ENCODE measurements around the gene RNF125. TPM values are rescaled to one million over a fixed set of nuclear protein-coding genes. Genes with fewer than 3 reads are reported as not detected.
A peak's percentile ranks its signal among the peaks of the same experiment; 100 is the strongest.

Gene RNF125
- total and polyA plus RNA-seq, 10 donors, result 1.8 to 12.9 (median 9.1) TPM

GRCh38 chr18:32095900-32096229 lies 77.2 kb downstream of the RNF125 start:
- TF ChIP-seq POLR2AphosphoS5 (IDR thresholded peaks at IDR 0.05) (no peak), POLR2A (IDR thresholded peaks at IDR 0.05) (no peak), CTCF (IDR thresholded peaks at IDR 0.05 in 8 of 11, conservative IDR thresholded peaks at IDR 0.05 in 3 of 11) (no peak)
- 63 to 81% (median 70%) methylated on average over 4 of the region's 4 CpGs for WGBS, 5 donors
- H3K27me3 ChIP-seq (replicated peaks in 1 of 7), result no peaks in the 10 kb centered on the region
- DNase-seq, result no peak
- H3K4me1 ChIP-seq, result peaks cover 31 to 85% (median 74%) of the 10 kb centered on the region in 6 donors
- no peaks in the 10 kb centered on the region for H3K9me3 ChIP-seq
- H3K36me3 ChIP-seq, result peaks cover 0 to 52% (median 8%) of the 10 kb centered on the region in 6 donors
- H3K4me3 ChIP-seq, result no peak overlapping the region
- H3K27ac ChIP-seq, result peak overlapping the region in 2 of 8 donors; percentile 22 to 34
- intact Hi-C loops (cut with DNase I; ENCODE audit: low total_unique reads), result no loop called here

DNA sequence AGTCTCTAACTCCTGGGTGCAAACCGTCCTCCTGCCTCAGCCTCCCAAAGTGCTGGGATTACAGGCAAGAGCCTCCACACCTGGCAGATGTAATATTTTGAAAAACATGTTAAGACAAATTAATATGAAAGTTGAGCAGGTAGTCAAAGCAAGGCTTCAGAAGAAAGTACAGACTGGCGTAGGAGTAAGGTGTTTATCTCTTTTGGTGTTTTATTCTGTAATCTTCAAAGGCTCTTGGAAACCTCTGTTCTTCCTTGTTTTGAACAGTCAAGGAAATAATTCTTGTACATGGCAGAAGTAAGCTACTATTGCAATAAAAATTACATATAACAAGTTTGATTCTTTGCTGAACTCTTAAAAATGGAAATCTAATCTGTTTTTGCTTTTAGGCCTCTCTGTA lies 78.3 kb downstream of the RNF125 start:
- Histone ChIP-seq H3K27ac (peak overlapping the region in 3 of 8 donors; percentile 22 to 37 (median 34)), H3K9me3 (no peaks in the 10 kb centered on the region), H3K4me3 (no peak overlapping the region), H3K36me3 (peaks cover 0 to 56% (median 8%) of the 10 kb centered on the region in 6 donors), H3K27me3 (replicated peaks in 1 of 7) (no peaks in the 10 kb centered on the region), H3K4me1 (peaks cover 27 to 87% (median 67%) of the 10 kb centered on the region in 6 donors)
- intact Hi-C loops (cut with DNase I; ENCODE audit: low total_unique reads), result no loop called here
- TF ChIP-seq POLR2A (IDR thresholded peaks at IDR 0.05) (no peak), CTCF (IDR thresholded peaks at IDR 0.05 in 8 of 11, conservative IDR thresholded peaks at IDR 0.05 in 3 of 11) (no peak), POLR2AphosphoS5 (IDR thresholded peaks at IDR 0.05) (no peak)
- DNase-seq, result no peak
- 65 to 88% (median 72%) methylated on average over 2 of the region's 2 CpGs for WGBS, 5 donors

- Histone ChIP-seq H3K9me3 (no peaks in the 10 kb centered on the region), H3K4me1 (peaks cover 8 to 93% (median 27%) of the 10 kb centered on the region in 6 donors), H3K4me3 (no peak overlapping the region), H3K27ac (no peak overlapping the region), H3K27me3 (replicated peaks in 1 of 7) (no peaks in the 10 kb centered on the region), H3K36me3 (peaks cover 0 to 64% (median 2%) of the 10 kb centered on the region in 6 donors)
- 80 to 96% (median 87%) methylated on average over 2 of the region's 2 CpGs for WGBS, 5 donors
- no peak for DNase-seq
- TF ChIP-seq POLR2A (IDR thresholded peaks at IDR 0.05) (no peak), POLR2AphosphoS5 (IDR thresholded peaks at IDR 0.05) (no peak), CTCF (IDR thresholded peaks at IDR 0.05 in 8 of 11, conservative IDR thresholded peaks at IDR 0.05 in 3 of 11) (no peak)
- intact Hi-C loops (cut with DNase I; ENCODE audit: low total_unique reads), result no loop called here
Measured at GRCh38 chr18:32104516-32104915, 85.9 kb downstream of the RNF125 start.

DNA sequence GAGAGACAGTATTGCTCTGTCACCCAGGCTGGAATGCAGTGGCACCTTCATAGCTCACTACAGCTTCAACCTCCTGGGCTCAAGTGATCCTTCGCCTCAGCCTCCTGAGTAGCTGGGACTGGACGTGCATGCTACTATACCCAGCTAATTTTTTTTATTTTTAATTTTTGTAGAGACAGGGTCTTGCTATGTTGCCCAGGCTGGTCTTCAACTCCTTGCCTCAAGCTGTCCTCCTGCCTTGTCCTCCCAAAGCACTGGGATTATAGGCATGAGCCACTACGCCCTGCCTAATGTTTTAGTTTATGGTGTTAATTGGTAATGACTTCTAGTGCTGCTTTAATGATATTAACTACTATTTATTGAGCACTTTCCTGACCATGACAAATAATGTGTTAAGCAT lies 91.4 kb downstream of the RNF125 start:
- H3K27ac ChIP-seq, result no peak overlapping the region
- H3K36me3 ChIP-seq, result peaks cover 0 to 75% (median 18%) of the 10 kb centered on the region in 6 donors
- no peaks in the 10 kb centered on the region for H3K9me3 ChIP-seq
- intact Hi-C loops (cut with DNase I; ENCODE audit: low total_unique reads), result no loop called here
- H3K27me3 ChIP-seq (replicated peaks in 1 of 7), result no peaks in the 10 kb centered on the region
- WGBS, 5 donors, result 89 to 99% (median 94%) methylated on average over 3 of the region's 3 CpGs
- no peak for DNase-seq
- H3K4me1 ChIP-seq, result peaks cover 8 to 88% (median 40%) of the 10 kb centered on the region in 6 donors
- TF ChIP-seq POLR2A (IDR thresholded peaks at IDR 0.05) (no peak), POLR2AphosphoS5 (IDR thresholded peaks at IDR 0.05) (no peak), CTCF (IDR thresholded peaks at IDR 0.05 in 8 of 11, conservative IDR thresholded peaks at IDR 0.05 in 3 of 11) (no peak)
- no peak overlapping the region for H3K4me3 ChIP-seq
